Measurements from ENCODE around the gene FBL. TPM values are rescaled to one million over a fixed set of nuclear protein-coding genes. Genes with fewer than 3 reads are reported as not detected.

The FBL gene
- total RNA-seq, 2 donors from 2014 or later: 139 to 224 TPM

- DNase-seq (ENCODE audit: low spot score): no peak
- Histone ChIP-seq H3K9me3 (no peaks in the 10 kb centered on the region), H3K4me1 (replicated peaks) (no peaks in the 10 kb centered on the region), H3K27me3 (replicated peaks; ENCODE audit: insufficient read depth) (no peaks in the 10 kb centered on the region), H3K4me3 (no peak overlapping the region), H3K36me3 (no peaks in the 10 kb centered on the region), H3K27ac (no peak overlapping the region)
- intact Hi-C loops (cut with DNase I): no loop called here
- no peak for TF ChIP-seq CTCF (IDR thresholded peaks at IDR 0.05)
- no peak for TF ChIP-seq POLR2A (IDR thresholded peaks at IDR 0.05)
- TF ChIP-seq POLR2AphosphoS5 (IDR thresholded peaks at IDR 0.05): no peak
- WGBS: 88% methylated on average over 42 of the region's 47 CpGs
Measured at GRCh38 chr19:39871886-39872866, 26.0 kb upstream of the FBL start.

- DNase-seq (ENCODE audit: low spot score): no peak
- Histone ChIP-seq H3K36me3 (no peaks in the 10 kb centered on the region), H3K4me3 (no peak overlapping the region), H3K4me1 (replicated peaks) (no peaks in the 10 kb centered on the region), H3K27me3 (replicated peaks; ENCODE audit: insufficient read depth) (no peaks in the 10 kb centered on the region), H3K9me3 (no peaks in the 10 kb centered on the region), H3K27ac (no peak overlapping the region)
- TF ChIP-seq POLR2AphosphoS5 (IDR thresholded peaks at IDR 0.05) (no peak), POLR2A (IDR thresholded peaks at IDR 0.05) (no peak), CTCF (IDR thresholded peaks at IDR 0.05) (no peak)
- intact Hi-C loops (cut with DNase I): no loop called here
- WGBS: 95% methylated on average over 6 of the region's 6 CpGs
Measured at GRCh38 chr19:39871362-39871761, 25.2 kb upstream of the FBL start.

- intact Hi-C loops (cut with DNase I): no loop called here
- H3K27me3 ChIP-seq (replicated peaks; ENCODE audit: insufficient read depth): no peaks in the 10 kb centered on the region
Measured at GRCh38 chr19:39870171-39870971, 24.2 kb upstream of the FBL start.

GRCh38 chr19:39867952-39868351, 21.8 kb upstream of the FBL start:
- no peak overlapping the region for H3K4me3 ChIP-seq
- no peak for TF ChIP-seq POLR2A (IDR thresholded peaks at IDR 0.05)
- no peak for TF ChIP-seq CTCF (IDR thresholded peaks at IDR 0.05)
- no peak for TF ChIP-seq POLR2AphosphoS5 (IDR thresholded peaks at IDR 0.05)
- no peaks in the 10 kb centered on the region for H3K9me3 ChIP-seq
- intact Hi-C loops (cut with DNase I): no loop called here
- no peaks in the 10 kb centered on the region for H3K36me3 ChIP-seq
- no peaks in the 10 kb centered on the region for H3K4me1 ChIP-seq (replicated peaks)
- no peak overlapping the region for H3K27ac ChIP-seq
- 91% methylated on average over 6 of the region's 6 CpGs for WGBS
- no peaks in the 10 kb centered on the region for H3K27me3 ChIP-seq (replicated peaks; ENCODE audit: insufficient read depth)
- DNase-seq (ENCODE audit: low spot score): no peak

More at GRCh38 chr19:39870171-39870971, 24.2 kb upstream of the FBL start:
- DNase-seq (ENCODE audit: low spot score): no peak
- Histone ChIP-seq H3K9me3 (no peaks in the 10 kb centered on the region), H3K27ac (no peak overlapping the region), H3K36me3 (no peaks in the 10 kb centered on the region), H3K4me1 (replicated peaks) (no peaks in the 10 kb centered on the region), H3K4me3 (no peak overlapping the region)
- WGBS: 64% methylated on average over 16 of the region's 16 CpGs
- no peak for TF ChIP-seq POLR2AphosphoS5 (IDR thresholded peaks at IDR 0.05)
- no peak for TF ChIP-seq POLR2A (IDR thresholded peaks at IDR 0.05)
- no peak for TF ChIP-seq CTCF (IDR thresholded peaks at IDR 0.05)

Data from prostate gland (tissue), 2 donors.